Subcutaneous adipose tissue (tissue), 4 donors: ENCODE measurements around the gene DAB2IP. TPM values are rescaled to one million over a fixed set of nuclear protein-coding genes. Genes with fewer than 3 reads are reported as not detected.

ENCODE experiments used
- CTCF ChIP-seq: fragments of 450-650 bp; IDR thresholded peaks from one replicate; pipeline ENCODE4 v1.5.1; 2016; ENCODE audit warnings: low read depth, mild to moderate bottlenecking, control low read depth, antibody characterized with exemption, moderate library complexity
- total RNA-seq, 4 donors: library from RNA; depleted of rRNA; stranded (reverse); fragments of >200 nt; gene quantifications; one replicate each; pipeline ENCODE4 v1.1.0, GENCODE V29; 2016

Gene DAB2IP
- total RNA-seq, 4 donors from 2014 or later = 6.3 to 57.5 (median 32.8) TPM

GRCh38 chr9:121746411-121746810 is 95.0 kb downstream of the DAB2IP start:
- no peak for TF ChIP-seq CTCF

DNA sequence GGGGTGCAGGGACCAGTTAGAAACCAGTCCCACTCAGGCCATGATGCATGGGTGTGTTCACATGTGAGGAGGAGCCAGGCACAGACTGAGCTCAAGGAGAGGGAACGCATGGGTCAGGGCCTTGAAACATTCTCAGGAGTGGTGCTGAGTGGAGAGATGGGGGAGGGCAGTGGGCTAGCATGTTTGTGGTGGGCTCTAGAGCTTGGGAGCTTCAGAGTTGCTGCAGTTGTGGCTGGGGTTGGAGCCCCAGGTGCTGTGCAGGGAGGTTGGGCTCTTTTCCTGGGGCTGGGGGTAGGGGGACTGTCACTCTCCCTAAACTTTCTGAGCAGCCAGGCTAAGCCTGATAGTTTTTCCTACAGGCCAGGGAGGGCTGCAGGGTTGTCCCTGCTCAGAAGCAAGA is 95.4 kb downstream of the DAB2IP start:
- TF ChIP-seq CTCF = no peak

DNA sequence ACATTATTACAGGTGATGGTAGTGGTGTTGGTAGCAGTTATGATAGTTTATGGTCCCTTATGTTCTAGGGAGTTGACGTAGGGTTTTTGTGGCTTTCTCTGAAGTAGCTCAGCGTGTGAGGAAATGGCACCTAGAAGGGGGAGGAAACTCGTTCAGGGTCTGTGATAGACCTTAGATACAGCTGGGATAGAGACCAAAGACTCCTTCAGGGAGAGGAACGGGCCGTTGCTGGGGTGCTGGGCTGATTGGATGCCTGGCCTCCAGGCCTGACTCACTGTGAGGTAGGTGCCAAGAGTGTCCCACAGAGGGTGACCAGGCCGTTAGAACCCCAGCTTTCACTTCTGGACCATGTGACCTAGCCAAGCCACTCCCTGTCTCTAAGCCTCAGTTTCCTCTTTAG is 96.6 kb downstream of the DAB2IP start:
- TF ChIP-seq CTCF = no peak

DNA sequence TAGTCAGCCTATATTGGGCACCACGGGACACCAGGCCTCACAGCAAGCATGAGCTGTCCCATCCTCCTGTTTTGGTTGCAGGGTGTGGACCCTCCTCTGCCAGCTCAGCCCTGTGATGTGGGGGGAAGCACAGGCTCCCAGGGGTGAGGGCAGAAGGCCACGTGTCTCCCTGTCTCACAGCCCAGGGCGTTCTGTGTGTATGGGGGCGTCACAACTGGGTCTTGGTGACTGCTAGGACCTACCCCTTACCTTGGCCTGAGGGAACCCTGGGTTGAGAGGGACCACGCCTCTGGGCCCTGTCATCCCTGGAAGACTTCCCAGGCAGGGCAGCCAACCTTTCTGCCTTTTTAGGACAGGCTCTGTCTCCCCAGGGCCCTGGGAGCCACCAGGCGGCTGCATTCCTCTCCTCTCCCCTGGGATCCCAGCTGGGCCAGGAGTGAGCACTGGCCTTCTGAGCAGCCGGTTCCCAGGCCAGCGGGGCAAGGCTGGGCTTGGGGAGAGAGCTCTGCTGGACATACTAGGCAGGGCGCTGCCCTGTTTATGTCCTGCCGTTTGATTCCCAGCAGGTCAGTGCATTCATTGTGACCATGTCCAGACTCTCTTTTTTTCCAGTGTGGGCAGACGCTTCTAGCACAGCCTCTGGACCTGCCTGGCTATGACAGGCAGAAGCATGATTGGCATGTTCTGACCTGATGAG is 97.4 kb downstream of the DAB2IP start:
- TF ChIP-seq CTCF = no peak

DNA sequence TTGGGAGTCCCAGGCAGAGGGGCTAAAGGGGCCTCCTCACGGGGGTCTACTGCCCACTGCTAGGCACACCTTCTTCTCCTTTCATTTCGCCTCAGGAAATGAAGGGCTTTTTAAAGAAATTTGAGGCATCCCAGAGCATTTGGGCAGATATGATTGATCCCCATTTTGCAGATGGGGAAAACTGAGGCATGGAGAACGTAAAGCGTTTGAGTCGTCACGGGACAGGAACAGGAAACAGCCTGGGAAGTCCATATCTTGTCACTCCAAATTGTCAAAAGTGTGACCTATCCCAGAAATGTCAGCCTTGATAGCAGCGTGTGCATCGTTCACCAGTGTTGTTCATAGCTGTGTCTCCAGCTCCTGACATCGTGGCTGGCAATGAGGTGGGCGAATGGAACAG is 98.2 kb downstream of the DAB2IP start:
- TF ChIP-seq CTCF = no peak

DNA sequence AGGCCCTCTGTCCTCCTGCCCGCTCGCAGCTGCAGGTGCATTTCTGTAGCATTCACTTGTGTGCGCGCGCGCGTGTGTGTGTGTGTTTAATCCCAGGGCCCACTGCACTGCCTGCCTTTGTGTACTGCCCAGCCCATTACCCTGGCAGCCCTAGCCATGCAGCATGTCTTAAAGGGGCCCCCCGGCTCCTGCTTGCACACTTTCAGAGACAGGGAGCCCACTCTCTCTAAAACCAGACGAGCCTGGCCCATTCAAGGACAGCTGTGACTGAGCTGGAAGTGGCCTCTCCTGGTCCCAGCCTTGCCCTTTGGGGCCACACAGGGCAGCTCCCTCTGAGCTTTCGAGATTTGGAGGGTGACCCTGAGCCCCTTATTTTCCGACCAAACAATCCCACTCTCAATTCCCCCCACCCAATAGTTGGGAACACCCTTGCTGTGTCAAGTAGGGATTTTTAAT is 98.9 kb downstream of the DAB2IP start:
- TF ChIP-seq CTCF = no peak

DNA sequence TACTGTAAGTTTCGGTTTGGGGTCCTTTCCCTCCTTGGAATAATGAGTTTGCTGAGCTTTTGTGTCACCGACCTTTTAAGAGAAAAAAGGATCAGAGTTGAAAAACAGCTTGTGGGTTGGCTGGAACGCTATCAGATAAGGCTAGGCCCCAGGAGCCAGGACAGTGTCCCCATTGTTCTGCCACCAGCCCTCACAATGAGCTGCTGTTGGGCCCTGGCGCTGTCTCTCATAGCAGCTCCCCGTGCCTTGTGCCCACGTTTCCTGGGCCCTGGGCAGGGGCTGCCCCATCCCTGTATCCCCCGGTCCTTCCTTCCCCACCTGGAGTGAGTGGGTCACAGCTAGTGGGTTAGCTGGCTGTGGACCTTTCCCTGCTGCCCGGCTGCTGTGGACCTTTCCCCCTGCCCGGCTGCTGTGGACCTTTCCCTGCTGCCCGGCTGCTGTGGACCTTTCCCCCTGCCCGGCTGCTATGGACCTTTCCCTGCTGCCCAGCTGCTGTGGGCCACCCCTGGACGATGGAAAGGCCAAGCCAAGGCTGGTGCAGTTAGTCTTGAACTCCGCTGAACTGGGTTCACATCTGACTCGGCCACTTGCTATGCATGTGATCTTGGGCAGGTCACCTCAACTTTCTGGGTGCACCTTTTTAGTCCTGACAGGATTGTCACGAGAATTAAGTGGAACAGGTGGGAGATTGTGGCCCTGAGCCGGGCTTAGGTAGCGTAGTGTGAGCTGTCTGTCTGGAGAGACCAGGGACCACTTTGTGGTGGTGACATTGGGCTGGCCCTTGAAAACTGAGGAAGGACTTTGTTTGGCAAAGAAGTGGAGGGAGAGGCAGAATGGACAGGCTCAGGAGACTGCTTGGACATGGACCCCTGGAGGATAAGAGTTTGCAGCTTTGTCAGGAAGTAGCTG is 99.5 kb downstream of the DAB2IP start:
- TF ChIP-seq CTCF = no peak
